RWPE2 (cell line): ENCODE data around the gene SLC39A11.

Experiments used
- ATAC-seq: fragments of 200-7000 bp; cut with Tn5 transposase; 3 replicates; pipeline ENCODE4 v1.9.1; 2021; ENCODE audit warnings: low read depth
- DNase-seq: peaks from one replicate; pipeline ENCODE4 v3.0.0-alpha.2; 2020; ENCODE audit warnings: low spot score
- H3K27ac ChIP-seq: fragments of 450-650 bp; 2 replicates; pipeline ENCODE4 v1.5.1; 2017; ENCODE audit warnings: mild to moderate bottlenecking; ENCODE audit not compliant: poor library complexity, severe bottlenecking
- H3K27me3 ChIP-seq: fragments of 250-450 bp; sonication (Bioruptor Pico); 2 replicates; pipeline ENCODE4 v1.5.1; 2021; ENCODE audit warnings: mild to moderate bottlenecking, moderate library complexity; ENCODE audit not compliant: insufficient read depth, poor library complexity, severe bottlenecking
- H3K36me3 ChIP-seq: fragments of 250-450 bp; sonication (Bioruptor Pico); 2 replicates; pipeline ENCODE4 v1.5.1; 2020; ENCODE audit warnings: low read depth, mild to moderate bottlenecking, moderate library complexity
- H3K4me1 ChIP-seq: fragments of 250-450 bp; sonication (Bioruptor Pico); 2 replicates; pipeline ENCODE4 v1.5.1; 2021; ENCODE audit warnings: mild to moderate bottlenecking, moderate library complexity; ENCODE audit not compliant: insufficient read depth, poor library complexity, severe bottlenecking
- H3K4me3 ChIP-seq: fragments of 250-450 bp; sonication (Bioruptor Pico); 2 replicates; pipeline ENCODE4 v1.5.1; 2021; ENCODE audit warnings: mild to moderate bottlenecking, moderate library complexity; ENCODE audit not compliant: severe bottlenecking
- H3K9me3 ChIP-seq: fragments of 250-450 bp; sonication (Bioruptor Pico); 2 replicates; pipeline ENCODE4 v1.5.1; 2021; ENCODE audit warnings: mild to moderate bottlenecking, moderate library complexity; ENCODE audit not compliant: severe bottlenecking
- CTCF ChIP-seq: fragments of 450-650 bp; IDR thresholded peaks from one replicate; pipeline ENCODE4 v1.5.1; 2017; ENCODE audit warnings: mild to moderate bottlenecking, moderate library complexity; ENCODE audit not compliant: poor library complexity, severe bottlenecking

SLC39A11 gene

GRCh38 chr17:72822358-72823023, 270.0 kb downstream of the SLC39A11 start:
- Histone ChIP-seq H3K36me3 (no peaks in the 10 kb centered on the region), H3K27me3 (no peaks in the 10 kb centered on the region), H3K4me1 (no peaks in the 10 kb centered on the region), H3K9me3 (no peaks in the 10 kb centered on the region), H3K4me3 (no peak overlapping the region), H3K27ac (no peak overlapping the region)
- ATAC-seq (no peak), DNase-seq (no peak)
- TF ChIP-seq CTCF, result no peak

GRCh38 chr17:72816406-72816805, 276.1 kb downstream of the SLC39A11 start:
- TF ChIP-seq CTCF, result no peak
- no peak for ATAC-seq
- no peak for DNase-seq
- Histone ChIP-seq H3K9me3 (no peaks in the 10 kb centered on the region), H3K27me3 (no peaks in the 10 kb centered on the region), H3K4me1 (peaks cover 3% of the 10 kb centered on the region), H3K4me3 (no peak overlapping the region), H3K36me3 (no peaks in the 10 kb centered on the region), H3K27ac (no peak overlapping the region)

GRCh38 chr17:72813481-72813880, 279.0 kb downstream of the SLC39A11 start:
- Histone ChIP-seq H3K36me3 (no peaks in the 10 kb centered on the region), H3K4me3 (no peak overlapping the region), H3K27ac (no peak overlapping the region), H3K4me1 (peaks cover 3% of the 10 kb centered on the region), H3K9me3 (no peaks in the 10 kb centered on the region), H3K27me3 (no peaks in the 10 kb centered on the region)
- no peak for ATAC-seq
- TF ChIP-seq CTCF, result no peak
- DNase-seq, result no peak

- Histone ChIP-seq H3K36me3 (no peaks in the 10 kb centered on the region), H3K27ac (no peak overlapping the region), H3K4me3 (no peak overlapping the region), H3K4me1 (peaks cover 3% of the 10 kb centered on the region), H3K27me3 (no peaks in the 10 kb centered on the region), H3K9me3 (no peaks in the 10 kb centered on the region)
- DNase-seq (no peak), ATAC-seq (peak; percentile 71; the same call in 1 of the 3 replicates)
- TF ChIP-seq CTCF, result no peak
Observed at GRCh38 chr17:72812823-72813222, 279.7 kb downstream of the SLC39A11 start.

GRCh38 chr17:72811976-72812687, 280.4 kb downstream of the SLC39A11 start:
- Histone ChIP-seq H3K9me3 (no peaks in the 10 kb centered on the region), H3K27me3 (no peaks in the 10 kb centered on the region), H3K36me3 (no peaks in the 10 kb centered on the region), H3K4me3 (no peak overlapping the region), H3K4me1 (peaks cover 3% of the 10 kb centered on the region), H3K27ac (no peak overlapping the region)
- ATAC-seq (no peak), DNase-seq (no peak)
- no peak for TF ChIP-seq CTCF
